22Rv1 (cell line): ENCODE measurements around the gene PATJ.
"Not testable (repeated sequence)": the region's sequence is repeated elsewhere in the genome, so short reads cannot be mapped to it uniquely, and the experiment has no call there.

Source experiments
- H3K27ac ChIP-seq: fragments of 450-650 bp; 2 replicates; pipeline ENCODE4 v1.5.1; 2017
- ZFX ChIP-seq: fragments of 450-650 bp; IDR thresholded peaks from 2 replicates; pipeline ENCODE4 v1.6.1; 2017; ENCODE audit warnings: antibody characterized with exemption, borderline replicate concordance
- TF ChIP-seq, protein P1 (sequence below): fragments of 450-650 bp; IDR thresholded peaks from 2 replicates; pipeline ENCODE4 v1.5.1; 2017; ENCODE audit warnings: mild to moderate bottlenecking

Gene PATJ

DNA sequence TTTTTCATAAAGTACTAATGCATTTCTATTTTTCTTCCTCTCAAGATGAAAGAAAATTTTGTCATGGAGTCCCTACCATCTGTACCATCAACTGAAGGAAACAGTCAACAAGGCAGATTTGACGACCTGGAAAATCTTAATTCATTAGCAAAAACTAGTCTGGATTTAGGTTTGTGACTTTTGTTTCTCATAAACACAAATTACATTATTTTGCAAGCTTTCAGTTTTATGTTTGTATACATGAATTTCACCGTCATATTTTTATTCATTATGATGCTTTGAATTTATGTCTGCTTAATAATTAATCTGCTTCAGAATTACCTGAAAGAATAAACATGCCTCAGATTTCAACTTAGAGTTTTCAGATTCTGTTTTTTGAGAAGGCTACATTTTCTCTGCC, 132.9 kb downstream of the PATJ start:
- no peak overlapping the region for H3K27ac ChIP-seq
- TF ChIP-seq, protein P1, sequence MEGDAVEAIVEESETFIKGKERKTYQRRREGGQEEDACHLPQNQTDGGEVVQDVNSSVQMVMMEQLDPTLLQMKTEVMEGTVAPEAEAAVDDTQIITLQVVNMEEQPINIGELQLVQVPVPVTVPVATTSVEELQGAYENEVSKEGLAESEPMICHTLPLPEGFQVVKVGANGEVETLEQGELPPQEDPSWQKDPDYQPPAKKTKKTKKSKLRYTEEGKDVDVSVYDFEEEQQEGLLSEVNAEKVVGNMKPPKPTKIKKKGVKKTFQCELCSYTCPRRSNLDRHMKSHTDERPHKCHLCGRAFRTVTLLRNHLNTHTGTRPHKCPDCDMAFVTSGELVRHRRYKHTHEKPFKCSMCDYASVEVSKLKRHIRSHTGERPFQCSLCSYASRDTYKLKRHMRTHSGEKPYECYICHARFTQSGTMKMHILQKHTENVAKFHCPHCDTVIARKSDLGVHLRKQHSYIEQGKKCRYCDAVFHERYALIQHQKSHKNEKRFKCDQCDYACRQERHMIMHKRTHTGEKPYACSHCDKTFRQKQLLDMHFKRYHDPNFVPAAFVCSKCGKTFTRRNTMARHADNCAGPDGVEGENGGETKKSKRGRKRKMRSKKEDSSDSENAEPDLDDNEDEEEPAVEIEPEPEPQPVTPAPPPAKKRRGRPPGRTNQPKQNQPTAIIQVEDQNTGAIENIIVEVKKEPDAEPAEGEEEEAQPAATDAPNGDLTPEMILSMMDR, result no peak
- TF ChIP-seq ZFX, result no peak

DNA sequence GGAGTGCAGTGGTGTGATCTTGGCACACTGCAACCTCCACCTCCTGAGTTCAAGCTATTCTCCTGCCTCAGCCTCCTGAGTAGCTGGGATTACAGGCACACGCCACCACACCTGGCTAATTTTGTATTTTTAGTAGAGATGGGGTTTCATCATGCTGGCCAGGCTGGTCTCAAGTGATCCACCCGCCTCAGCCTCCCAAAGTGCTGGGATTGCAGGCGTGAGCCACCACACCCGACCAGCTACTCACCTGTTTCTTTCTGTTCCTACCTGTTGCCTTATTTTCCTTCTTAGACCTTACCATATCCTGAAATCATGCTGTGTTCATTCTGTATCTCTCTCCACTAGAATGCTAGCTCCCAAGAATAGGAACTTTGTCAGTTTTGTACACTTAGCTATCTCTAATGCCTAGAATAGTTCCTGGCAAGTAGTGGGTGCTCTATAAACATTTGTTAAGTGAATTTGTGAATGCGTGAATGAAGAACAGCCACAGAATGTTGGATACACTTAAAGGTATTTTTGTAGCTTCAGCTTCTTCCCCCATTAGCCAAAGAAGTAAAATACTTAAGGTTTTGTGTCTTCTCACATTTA, 137.7 kb downstream of the PATJ start:
- H3K27ac ChIP-seq, result not testable (repeated sequence)

DNA sequence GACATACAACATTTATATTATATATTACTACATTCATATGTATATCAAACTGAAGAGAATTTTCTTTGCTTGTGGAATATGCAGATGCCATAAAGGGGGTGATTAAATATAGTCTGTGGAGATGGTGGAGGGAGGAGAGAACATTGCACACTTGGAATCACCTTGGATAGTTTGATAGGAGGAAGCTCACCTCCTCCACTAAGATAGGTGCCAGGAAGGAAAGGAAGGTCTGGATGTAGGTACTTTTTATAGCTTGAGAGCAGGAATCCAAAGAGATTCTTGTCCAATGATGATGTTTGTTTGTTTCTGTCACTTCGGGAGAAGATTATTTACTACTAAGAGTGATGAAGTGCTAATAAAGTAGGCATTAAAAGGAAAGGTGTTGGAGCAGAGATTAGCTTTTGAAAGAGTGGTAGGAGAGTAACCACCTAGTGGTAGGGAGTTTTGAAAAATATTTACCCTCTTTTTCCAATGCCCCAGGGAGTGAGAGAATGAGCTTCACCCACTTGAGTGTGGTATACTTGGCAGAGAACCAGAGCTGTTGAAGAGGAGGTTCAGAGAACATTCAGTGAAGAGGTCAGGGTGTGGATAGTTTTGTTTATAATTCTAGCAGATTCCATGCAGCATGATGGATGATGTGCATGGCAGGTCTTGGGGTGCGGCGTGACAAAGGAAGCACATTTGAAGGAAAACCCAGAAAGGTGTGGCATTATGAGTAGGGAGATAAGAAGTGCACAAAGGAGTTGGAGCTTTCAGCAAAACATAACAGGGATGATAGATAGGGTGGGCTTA, 145.0 kb downstream of the PATJ start:
- no peak for TF ChIP-seq ZFX
- TF ChIP-seq, protein P1, result no peak
- no peak overlapping the region for H3K27ac ChIP-seq

DNA sequence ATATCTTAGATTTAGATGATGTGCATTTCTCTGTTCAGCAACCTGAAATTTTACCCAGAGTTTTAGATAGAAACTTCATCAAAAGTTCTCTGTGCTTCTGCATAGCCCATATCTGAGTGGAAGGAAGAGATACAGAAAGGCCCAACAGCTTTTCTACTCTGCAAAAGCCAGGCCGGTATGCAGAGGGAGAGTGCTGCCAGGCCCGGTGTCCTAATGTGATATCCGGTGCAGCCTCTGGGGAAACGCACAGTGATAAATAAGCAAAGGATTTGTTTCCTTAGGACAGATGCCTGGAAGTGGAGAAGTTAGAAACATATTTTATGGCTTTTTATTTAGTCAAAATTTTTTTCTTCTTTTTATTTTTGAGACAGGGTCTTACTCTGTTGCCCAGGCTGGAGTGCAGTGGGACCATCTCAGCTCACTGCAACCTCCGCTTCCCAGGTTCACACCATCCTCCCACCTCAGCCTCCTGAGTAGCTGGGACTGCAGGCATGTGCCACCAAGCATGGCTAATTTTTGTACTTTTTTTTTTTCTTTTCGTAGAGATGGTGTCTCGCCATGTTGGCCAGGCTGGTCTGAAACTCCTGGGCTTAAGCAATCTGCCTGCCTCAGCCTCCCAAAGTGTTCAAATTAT, 145.8 kb downstream of the PATJ start:
- TF ChIP-seq, protein P1, result no peak
- TF ChIP-seq ZFX, result no peak
- H3K27ac ChIP-seq, result no peak overlapping the region

DNA sequence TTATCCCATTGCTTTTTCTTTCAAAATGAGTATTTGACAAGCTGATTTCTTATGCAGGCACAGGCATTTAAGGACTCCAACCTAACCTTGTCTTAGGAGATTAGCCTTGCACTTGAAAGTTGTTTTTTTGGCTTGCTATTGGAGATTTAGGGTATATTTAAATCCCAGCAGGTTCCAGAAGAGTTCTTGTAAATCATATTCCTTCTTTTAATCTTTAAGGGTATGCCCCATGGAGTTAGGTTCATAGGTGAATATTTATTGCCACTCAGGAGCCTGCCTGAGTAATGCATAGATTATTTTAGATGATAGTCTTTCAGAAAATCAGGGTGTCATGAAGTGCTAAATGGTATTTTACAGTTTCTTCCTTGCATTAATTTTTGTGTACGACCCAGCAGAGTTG, 146.5 kb downstream of the PATJ start:
- no peak overlapping the region for H3K27ac ChIP-seq
- TF ChIP-seq, protein P1, result no peak
- TF ChIP-seq ZFX, result no peak

DNA sequence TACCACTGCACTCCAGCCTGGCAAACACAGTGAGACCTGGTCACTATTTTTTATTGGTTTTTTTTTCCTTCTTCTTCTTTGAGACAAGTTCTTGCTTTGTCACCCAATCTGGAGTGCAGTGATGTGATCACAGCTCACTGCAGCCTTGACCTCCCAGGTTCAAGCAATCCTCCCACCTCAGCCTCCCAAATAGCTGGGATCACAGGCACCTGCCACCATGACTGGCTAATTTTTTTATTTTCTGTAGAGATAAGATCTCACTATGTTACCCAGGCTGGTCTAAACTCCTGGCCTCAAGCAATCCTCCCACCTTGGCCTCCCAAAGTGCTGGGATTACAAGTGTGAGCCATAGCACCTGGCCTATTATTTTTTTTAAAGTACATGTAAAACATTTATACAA, 148.2 kb downstream of the PATJ start:
- not testable (repeated sequence) for H3K27ac ChIP-seq

DNA sequence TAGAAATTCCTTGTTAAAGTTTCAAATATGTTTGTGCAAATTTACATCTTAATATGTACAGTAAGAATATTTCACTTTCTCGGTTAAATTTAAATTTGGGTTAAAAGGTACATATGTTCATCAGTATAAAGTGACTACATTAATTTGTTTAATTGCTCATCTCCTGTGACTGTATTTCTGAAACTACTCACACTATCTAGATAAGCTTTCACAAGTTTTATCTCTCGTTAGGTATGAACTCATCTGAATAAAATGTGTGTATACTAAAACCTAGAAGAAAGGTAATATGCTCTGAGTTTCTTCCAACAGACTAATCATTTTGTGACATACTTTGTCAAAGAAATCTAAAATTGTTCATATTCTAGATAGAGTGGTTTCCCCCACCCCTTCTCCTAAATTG, 150.7 kb downstream of the PATJ start:
- no peak overlapping the region for H3K27ac ChIP-seq
- TF ChIP-seq, protein P1, result no peak
- no peak for TF ChIP-seq ZFX

DNA sequence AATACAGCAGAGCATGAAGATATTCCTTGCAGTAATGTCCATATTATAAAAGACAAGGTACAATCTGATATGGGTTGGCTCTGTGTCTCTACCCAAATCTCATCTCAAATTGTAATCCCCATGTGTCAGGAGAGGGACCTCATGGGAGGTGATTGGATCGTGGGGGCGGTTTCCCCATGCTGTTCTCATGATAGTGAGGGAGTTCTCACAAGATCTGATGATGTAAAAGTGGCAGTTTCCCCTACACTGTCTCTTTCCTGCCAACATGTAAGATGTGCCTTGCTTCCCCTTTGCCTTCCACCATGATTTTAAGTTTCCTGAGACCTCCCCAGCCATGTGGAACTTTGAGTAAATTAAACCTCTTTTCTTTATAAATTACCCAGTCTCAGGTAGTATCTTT, 152.0 kb downstream of the PATJ start:
- not testable (repeated sequence) for H3K27ac ChIP-seq

DNA sequence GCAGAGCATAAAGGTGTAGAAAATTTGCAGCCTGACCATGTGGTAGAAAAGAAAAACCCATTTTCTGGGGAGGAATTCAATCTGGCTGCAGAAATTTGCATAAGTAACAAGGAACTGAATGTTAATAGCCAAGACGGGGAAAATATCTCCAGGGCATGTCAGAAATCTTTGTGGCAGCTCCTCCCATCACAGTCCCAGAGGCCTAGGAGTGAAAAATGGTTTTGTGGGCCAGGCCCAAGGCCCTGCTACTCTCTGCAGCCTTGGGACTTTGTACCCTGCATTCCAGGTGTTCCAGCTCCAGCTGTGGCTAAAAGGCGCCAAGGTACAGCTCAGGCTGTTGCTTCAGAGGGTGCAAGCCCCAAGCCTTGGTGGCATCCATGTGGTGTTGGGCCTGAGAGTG, 152.9 kb downstream of the PATJ start:
- H3K27ac ChIP-seq, result no peak overlapping the region
- TF ChIP-seq ZFX, result no peak
- TF ChIP-seq, protein P1, result no peak
